Stimulated activated CD4-positive, alpha-beta T cell treated with anti-CD3 and anti-CD28 coated beads, Interleukin-2, amount 100 ng/mL, for 24 hours (primary cell): ENCODE data around the gene PPP1R14C.

ENCODE experiments used
- DNase-seq, 2 donors: peaks; one replicate each; pipeline ENCODE4 v3.0.0-alpha.2; 2020

Gene PPP1R14C

DNA sequence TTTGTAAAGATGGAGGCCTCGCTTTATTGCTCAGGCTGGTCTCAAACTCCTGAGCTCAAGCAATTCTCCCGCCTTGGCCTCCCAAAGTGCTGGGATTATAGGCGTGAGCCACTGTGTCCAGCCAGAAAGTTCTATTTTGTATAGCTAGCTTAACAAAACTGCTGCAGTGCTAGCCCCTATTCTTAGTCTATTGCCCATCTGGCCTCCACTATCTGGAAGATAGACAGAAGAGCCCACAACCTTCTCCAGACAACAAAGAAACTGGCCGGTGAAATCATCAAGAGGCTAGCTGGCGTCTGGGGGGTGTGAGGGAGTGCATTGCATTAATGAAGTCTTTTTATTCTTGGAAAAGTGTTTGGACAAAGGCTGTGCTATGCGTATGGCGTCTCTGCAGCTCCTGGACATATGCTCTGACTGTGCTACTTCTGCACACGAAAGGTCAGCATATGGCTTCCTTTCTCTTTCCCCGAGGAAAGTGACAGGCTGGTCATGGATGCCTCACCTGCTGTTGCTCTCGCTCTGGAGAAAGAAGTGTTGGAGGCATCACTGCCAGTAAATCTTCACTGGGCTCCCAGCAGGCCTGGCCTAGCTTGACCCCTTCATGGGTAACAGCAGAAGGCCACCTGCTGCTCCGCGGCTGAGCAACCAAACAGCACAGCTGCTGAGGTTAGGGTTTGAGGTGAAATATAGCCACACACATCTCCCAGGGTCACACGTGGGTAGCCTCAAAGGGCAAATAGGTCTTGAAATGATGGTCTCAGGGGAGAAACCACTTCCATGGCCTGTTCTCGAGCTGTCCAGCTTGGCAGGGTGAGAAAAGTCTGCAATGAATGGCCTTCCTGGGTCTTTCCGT lies 130.8 kb downstream of the PPP1R14C start:
- DNase-seq, result no peak

DNA sequence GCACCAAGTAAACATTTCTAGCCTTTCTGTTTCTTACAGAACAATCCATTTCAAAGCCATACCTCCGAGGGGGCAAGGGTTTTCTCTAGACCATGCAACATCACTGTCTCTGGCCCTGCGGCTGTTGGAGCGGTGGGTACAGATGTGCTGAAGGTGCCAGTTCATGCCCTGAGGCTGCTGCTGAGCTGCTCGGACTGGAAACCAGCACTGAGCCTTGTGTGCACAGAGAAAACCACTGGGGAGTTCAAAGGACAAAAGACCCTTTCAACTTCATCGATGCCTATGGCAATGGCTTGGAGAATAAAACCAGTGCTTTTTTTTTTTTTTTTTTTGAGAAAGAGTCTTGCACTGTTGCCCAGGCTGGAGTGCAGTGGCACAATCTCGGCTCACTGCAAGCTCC lies 132.6 kb downstream of the PPP1R14C start:
- no peak for DNase-seq

DNA sequence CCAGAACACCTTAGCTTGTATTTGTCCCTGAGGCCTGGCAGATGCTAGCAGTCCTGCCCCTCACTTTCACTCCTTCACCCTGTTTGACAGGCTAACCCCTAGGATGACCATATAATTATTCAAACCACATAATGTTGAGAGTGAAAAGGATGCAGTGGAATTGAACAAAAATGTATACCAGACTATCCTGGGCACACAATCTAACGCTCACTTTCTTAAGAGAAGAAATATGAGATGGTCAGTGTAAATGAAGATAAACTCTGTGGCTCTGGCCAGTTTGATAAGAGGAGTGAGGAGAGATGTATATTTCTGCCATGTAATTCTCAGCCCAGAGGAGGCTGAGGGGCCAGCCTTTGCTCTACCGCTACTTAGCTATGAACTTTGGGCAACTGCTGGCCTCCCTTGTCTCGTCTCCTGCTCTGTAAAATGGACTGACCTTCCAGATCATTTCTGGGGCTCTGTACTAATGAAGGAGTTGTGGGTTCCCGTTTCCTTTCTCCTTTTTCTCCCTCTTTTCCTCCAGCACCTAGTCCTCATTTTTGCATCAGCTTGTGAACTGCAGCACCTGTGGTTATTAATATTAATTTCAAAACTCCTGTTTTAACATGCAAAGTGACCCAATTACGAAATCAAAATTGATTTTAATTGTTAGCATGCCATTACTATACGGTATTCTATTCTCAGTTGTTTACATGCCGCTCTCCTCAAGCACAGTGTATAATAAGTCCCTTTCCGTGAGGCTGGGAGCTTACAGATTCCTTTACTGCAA lies 133.5 kb downstream of the PPP1R14C start:
- no peak for DNase-seq

DNA sequence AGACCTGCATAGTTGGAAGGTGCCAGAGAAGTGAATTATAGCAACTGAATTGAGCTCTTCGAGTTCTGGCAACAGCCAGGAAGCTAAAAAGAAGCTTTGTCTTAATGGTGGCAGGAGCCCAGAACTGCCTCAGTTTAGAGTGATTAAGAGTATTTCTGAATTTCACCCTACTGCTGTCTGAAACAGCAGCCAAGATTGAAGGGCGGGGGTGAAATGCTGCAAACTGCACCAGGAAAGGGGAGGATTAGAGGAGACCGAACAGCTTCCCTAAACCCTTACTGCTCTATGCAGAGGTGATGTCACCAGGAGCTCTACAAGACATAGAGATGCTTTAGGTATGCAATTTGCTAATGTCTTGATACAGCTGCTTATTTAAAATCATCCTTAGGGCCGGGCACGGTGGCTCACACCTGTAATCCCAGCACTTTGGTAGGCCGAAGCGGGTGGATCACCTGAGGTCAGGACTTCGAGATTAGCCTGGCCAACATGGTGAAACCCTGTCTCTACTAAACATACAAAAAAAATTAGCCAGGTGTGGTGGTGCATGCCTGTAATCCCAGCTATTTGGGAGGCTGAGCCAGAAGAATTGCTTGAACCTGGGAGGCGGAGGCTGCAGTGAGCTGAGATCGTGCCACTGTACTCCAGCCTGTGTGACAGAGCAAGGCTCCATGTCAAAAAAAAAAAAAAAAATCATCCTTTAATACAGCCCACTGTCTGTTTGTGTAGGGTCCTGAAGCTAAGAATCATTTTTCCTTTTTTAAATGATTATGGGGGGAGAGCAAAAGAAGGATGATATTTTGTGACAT lies 134.3 kb downstream of the PPP1R14C start:
- no peak for DNase-seq

DNA sequence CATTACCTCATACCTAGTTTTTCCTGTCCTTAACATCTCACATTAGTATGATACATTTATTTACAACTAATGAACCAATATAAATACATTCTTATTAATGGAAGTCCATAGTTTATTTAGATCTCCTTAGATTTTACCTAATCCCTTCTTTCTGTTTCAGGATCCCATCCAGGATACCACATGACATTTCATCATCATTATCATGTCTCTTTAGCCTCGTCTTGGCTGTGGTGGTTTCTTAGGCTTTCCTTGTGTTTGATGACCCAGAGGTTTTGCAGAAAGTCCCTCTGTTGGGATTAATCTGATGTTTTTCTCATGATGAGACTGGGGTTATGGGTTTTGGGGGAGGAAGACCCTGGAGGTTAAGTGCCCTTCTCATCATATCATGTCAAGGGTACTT lies 136.7 kb downstream of the PPP1R14C start:
- no peak for DNase-seq

DNA sequence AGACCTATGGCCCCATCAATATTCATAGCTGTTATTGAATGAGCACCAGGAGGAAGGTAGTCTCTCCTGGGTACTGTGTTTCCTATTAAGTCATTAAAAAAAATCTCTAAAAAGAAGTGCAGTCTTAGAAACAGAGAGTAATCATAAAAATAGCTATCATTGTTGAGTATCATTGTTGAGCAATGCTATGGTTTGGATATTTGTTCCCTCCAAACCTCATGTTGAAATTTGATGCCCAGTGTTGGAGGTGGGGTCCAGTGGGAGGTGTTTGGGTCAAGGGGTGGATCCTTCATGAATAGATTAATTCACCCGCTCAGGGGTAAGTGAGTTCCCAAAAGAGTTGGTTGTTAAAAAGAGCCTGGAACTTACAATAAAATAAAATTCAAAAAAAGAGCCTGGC lies 137.9 kb downstream of the PPP1R14C start:
- DNase-seq, result no peak

DNA sequence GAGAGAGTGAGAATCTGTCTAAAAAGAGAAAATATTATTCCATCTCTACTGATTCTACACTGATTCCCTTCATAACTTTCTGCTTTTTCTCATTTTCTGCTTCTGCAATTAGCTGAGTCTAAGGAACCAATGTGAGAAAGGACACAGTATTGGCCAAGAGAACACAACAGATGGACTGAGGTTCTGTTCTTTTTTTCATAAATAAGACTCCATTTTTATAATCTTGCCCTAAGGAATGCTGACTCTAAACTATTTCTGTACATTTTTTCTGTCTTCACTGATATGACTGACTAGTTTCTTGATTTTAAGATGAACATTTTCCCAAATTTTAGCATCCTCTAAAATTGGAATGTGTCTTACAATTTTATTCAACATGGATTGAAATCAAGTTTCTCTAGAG lies 138.9 kb downstream of the PPP1R14C start:
- DNase-seq, result no peak

DNA sequence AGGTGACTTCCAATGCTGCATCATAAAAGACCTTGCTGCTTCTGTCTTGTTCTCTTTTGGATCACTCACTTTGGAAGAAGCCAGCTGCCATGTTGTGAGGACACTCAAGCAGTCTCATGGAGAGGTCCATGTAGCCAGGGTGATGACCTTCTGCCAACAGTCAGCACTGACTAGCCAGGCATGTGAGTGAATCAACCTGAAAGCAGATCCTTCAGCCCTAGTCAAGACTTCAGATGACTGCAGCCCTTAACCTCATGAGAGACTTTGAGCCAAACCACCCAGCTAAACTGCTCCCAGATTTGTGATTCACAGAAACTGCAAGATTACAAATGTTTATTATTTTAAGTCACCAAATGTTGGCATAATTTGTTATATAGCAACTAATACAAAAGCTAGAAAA lies 140.0 kb downstream of the PPP1R14C start:
- no peak for DNase-seq

DNA sequence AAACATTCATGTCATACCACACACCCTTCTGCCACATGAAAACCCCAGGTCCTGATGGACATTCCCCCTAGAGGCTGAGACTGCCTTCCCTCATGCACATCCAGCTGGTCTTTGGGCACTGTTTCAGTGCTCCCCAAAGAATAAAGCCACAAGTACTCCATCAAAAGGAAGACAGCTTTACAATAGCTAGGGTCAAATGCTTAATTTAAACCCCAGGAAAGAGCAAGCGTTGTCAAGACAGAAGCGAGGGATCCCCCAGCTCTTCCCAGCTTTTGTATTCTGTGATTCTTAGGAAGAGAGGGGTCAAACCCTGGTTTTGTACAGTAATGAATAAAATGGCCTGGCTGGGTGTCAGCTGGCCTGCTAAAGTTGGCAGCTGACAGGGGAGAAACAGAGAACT lies 143.6 kb downstream of the PPP1R14C start:
- no peak for DNase-seq

DNA sequence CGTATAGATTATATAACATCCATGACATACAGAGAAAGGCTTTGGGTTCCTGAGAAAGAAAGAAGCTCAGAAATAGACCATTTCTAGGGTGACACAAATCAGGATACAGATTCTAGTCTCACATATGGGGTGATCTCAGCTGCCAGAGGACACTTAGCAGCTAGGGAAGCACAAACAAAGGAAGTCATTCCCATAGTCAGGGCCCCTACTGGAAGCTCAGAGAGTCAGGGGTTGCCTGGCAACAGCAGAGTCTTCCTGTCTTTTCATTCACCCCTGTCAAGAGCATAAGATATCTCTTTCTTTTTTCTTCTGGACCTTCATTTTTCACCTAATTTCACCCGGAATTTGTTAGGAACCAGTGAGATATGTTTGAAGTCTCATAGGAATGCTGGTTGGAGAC lies 144.1 kb downstream of the PPP1R14C start:
- DNase-seq, result no peak

DNA sequence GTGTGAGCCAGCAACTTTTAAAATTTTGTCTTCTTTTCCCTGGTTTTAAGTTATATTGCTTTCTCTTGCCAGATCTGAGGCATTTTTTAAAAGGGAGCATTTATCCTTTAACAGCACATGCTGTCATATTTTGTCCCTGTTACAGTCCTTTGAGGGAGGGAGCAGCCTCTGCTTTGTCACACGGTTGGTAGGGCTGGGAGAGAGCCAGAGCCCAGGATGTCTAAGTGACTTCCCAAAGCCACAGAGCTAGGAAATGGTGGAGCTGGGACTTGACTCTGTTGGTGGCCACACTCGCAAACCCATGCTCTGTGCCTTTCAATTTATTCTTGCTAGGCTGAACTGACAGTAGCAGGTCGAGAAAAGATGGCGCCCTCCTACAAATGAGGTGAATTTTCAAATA lies 145.6 kb downstream of the PPP1R14C start:
- DNase-seq, result no peak

DNA sequence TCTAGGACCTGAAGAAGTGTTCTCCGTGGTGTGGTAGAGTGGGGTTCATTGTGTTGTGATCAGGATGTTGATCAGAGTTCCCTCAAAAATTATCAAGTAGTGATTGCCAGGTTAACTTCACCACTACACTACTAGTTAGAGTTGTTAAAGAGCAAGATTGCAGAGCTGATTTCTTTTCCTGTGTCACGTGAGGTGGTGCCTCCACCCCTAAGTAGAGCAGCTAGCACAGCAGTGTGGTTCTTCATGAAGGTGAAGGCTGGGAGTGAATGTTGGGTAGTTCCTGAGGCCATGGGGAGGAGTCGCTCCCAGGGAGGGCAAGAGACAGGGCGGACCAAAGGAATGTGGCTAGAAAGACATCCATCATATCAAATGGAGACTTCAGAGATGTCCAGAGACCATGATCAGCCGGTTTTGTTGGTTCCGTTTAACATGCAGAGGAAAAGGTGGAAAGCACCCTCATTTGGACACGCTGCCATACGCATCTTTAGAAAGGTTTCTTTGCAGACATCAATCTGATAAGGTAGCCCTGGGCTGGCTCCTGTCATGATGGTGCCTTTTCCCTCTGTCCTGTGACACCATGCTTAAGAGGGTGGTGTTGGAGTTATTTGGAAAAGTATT lies 146.7 kb downstream of the PPP1R14C start:
- no peak for DNase-seq

DNA sequence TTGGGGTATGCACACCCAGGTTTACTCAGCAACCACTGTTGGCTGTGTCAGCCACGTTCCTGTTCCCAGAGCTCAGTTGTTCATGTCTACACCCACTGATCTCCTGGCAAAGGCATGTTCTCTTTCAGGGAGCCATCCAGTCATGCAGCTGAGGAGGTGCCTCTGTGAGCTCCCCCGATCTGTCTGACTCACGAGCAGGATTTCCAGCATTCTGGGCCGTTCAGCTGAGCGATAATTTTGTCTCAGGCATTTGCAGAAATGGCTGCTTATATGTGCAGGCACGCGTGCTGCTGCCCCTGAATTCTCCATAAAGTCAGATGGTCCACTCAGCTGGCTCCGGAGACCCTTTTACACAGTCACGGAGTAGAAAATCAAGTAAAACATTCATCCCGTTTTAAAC lies 147.6 kb downstream of the PPP1R14C start:
- no peak for DNase-seq

DNA sequence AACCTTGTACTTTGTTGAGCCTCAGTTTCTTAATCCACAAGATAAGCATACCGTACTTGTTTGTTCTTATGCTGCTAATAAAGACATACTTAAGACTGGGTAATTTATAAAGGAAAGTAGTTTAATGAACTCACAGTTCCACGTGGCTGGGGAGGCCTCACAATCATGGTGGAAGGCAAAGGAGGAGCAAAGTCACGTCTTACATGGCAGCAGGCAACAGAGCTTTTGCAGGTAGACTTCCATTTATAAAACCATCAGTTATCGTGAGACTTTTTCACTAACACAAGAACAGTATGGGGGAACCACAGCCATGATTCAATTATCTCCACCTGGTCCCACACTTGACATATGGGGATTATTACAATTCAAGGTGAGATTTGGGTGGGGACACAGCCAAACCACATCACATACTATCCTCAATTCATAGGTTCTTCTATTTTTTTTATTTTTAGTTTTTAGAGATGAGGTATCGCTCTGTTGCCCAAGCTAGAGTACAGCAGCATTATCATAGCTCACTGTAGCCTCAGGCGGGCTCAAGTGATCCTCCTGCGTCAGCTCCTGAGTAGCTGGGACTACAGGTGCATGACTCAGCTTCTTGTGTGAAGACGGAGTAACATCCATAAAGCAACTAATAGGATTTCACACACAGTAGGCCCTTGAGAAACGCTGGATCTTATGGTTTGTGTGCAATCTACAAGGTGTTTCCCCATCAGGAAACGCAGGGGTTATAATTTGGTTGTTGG lies 149.3 kb downstream of the PPP1R14C start:
- DNase-seq, result no peak

DNA sequence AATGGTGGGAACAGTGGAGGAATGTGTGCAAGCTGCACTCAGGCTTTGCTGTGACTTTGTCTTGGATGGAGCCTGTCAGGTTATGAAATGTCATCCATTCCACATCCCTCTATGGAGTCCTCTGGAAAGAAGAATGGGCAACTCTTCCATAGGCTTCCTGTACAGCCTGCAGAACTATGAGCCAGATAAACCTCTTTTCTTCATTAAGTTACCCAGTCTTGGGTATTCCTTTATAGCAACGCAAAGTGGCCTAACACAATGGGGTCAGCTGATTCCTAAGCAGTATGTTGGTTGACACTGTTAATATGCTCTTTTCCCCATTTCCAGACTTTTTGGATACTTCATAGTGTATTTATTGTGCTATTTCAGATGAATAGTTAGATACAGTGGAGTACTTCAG lies 150.2 kb downstream of the PPP1R14C start:
- no peak for DNase-seq

DNA sequence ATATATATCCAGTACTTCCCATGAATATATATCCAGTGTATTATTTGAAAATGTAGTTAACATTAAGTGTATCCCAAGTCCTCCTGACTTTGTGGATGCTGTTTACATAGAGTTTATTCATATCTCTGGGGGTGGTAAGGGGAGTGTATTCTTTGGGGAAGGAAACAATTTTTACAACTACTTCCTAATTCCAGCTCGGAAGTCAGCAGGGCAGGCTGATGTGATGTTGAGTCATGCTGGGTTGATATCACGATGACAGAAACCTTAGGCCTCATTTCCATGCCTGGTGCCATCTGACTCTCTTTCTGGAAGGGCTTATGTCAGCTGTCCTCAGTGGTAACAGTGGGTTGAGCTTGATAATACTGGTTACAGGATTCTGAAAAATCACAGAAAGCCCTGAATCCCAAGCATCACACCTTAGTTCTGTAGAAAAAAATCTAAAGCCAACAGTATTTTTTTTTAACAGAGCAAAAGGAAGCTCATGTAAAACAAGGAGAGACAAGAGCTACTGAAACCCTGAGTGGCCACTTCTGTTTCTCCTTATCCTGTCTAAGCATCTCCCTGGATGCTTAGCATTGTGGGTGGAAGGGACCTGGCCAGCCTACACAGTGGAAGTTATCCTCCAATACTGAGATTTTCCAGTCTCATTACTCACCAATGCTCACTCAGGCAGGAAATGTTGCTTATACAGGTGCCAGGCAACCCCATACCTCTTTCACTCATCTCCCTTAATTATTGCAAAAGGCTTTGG lies 150.8 kb downstream of the PPP1R14C start:
- no peak for DNase-seq

DNA sequence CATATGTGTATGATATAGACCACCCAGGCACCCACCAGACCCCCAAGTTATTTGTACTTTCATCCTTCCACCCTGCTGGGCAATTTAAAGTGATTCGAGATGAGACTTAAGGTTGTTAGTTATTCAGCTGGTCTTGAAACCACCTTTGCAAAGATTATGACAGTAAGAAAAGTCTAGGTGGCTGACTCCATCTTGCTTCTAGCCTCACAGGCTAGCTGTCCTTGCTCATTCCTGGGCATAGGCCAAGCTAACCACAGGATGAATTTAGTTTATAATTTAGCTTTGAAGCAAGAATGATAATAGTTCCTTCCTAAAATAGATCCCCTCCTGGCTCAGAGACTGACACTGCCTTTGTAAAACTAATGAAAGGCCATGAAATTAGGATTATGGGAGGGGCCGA lies 154.0 kb downstream of the PPP1R14C start:
- no peak for DNase-seq

DNA sequence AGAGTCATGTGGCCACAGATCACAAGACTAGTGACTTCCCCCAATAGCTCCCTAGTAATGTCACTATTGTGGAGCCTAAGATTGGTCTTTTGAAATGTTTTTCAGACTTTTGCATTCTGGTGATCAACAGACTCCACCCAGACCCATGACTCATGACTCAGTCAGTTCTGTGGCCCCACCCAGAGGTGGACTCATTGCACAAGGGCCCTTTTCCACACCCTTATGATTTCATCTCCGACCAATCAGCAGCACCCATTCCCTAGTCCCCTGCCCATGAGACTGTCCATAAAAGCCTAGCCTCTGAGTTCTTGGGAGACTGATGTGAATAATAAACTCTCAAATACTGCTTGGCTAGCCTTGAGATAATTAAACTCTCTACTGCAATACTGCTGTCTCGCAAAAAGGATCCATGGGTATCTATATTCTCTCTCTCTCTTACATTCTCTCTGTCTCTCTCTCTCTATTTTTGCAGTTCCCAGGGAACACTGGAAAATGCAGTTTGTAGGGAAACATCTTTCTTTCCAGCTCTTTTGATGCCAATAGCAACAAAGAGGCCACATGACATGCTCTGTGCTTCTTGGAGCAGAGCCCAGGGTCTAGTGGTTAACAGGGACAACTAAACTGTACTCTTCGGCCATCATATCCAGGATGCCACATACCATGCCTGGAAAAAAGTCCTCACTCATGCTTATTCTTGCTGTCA lies 154.6 kb downstream of the PPP1R14C start:
- DNase-seq, result no peak

DNA sequence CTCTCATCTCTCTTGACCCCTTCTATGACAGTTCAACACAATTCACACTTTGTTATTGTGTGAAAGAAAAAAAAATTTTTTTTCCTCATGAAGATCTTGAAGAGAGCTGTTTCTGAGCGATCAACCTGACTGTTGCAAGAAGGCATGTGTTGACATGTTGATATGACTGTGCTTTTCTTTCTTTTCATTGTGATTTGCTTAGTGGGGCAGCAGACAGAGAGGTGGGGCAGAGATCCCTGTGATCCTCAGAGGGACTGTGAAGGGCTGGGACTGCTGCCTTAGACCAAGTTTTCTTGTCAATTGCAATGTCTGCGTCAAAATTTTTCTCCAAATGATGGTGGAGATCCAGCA lies 155.2 kb downstream of the PPP1R14C start:
- no peak for DNase-seq

DNA sequence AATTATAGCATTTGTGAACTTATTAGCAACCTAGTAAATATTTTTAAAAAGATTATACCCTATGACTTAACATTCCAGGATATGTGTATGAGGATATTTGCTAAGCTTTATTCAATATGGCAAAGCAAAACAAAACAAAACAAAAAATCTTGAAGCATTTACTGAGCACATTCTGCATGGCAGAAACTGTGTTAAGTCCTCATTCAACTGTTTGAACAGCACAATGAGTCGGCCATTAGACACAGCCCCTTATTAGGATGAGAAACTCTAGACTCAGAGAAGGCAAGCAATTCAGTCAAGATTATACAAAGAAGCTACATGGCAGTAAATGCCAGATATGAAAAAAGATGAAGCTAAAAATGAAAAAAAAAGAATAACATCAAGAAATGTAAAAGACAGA lies 155.8 kb downstream of the PPP1R14C start:
- no peak for DNase-seq
